K562 (cell line): ENCODE measurements around the gene YARS1. TPM values are rescaled to one million over a fixed set of nuclear protein-coding genes. Genes with fewer than 3 reads are reported as not detected.
A peak's percentile ranks its signal among the peaks of the same experiment; 100 is the strongest.

Source experiments
- BCL6 ChIP-seq: fragments of 250-450 bp; sonication (Bioruptor Pico); IDR thresholded peaks from 2 replicates; pipeline ENCODE4 v1.4.0; 2020
- BRCA1 ChIP-seq, 2 experiments: fragments of 450-650 bp in 1 of 2; sonication (generic) in 1 of 2; formaldehyde crosslinking in 1 of 2; IDR thresholded peaks; 2 replicates each; pipeline versions ENCODE4 v1.5.0 to v1.6.1; 2017 to 2020; ENCODE audit warnings: mild to moderate bottlenecking in 1 of 2, missing genetic modification reagents in 1 of 2
- COPS2 ChIP-seq: fragments of 450-650 bp; conservative IDR thresholded peaks from 2 replicates; pipeline ENCODE4 v1.6.1; 2016; ENCODE audit warnings: mild to moderate bottlenecking, moderate library complexity
- FOXK1 ChIP-seq: sonication (generic); formaldehyde crosslinking; IDR thresholded peaks from 2 replicates; pipeline ENCODE4 v1.8.0; 2022; ENCODE audit warnings: missing genetic modification reagents, mild to moderate bottlenecking, borderline replicate concordance
- GTF2F1 ChIP-seq: IDR thresholded peaks from 2 replicates; pipeline ENCODE4 v1.6.1; 2011; ENCODE audit warnings: low read depth, low read length, improper control_type of control experiment
- NCOR1 ChIP-seq: fragments of 450-650 bp; IDR thresholded peaks from 2 replicates; pipeline ENCODE4 v1.6.1; 2016; ENCODE audit warnings: mild to moderate bottlenecking, moderate library complexity
- NFXL1 ChIP-seq: fragments of 450-650 bp; formaldehyde crosslinking; IDR thresholded peaks from 2 replicates; pipeline ENCODE4 v1.4.0; 2021; ENCODE audit warnings: mild to moderate bottlenecking
- PRPF4 ChIP-seq: fragments of 200-400 bp; formaldehyde crosslinking; IDR thresholded peaks from one replicate; pipeline ENCODE4 v1.6.1; 2017; ENCODE audit warnings: low read length, low read depth, mild to moderate bottlenecking; ENCODE audit not compliant: insufficient read depth, poor library complexity, severe bottlenecking
- RBM39 ChIP-seq: fragments of 200-400 bp; formaldehyde crosslinking; optimal IDR thresholded peaks from 2 replicates; pipeline ENCODE3; 2018; ENCODE audit warnings: low read depth, low read length
- SAFB ChIP-seq: fragments of 200-400 bp; formaldehyde crosslinking; IDR thresholded peaks from 2 replicates; pipeline ENCODE4 v1.6.1; 2017; ENCODE audit warnings: low read depth, low read length, borderline replicate concordance
- SP1 ChIP-seq: sonication (generic); formaldehyde crosslinking; IDR thresholded peaks from 2 replicates; pipeline ENCODE4 v1.8.1; 2022; ENCODE audit warnings: mild to moderate bottlenecking, missing genetic modification reagents
- SPI1 ChIP-seq: IDR thresholded peaks from 2 replicates; pipeline ENCODE4 v1.6.1; 2011; ENCODE audit warnings: low read depth, low read length, control low read depth, borderline replicate concordance
- ZBTB12 ChIP-seq: fragments of 250-450 bp; sonication (Bioruptor Pico); IDR thresholded peaks from 2 replicates; pipeline ENCODE4 v1.4.0; 2020
- ZHX1 ChIP-seq: fragments of 150-350 bp; conservative IDR thresholded peaks from 2 replicates; pipeline ENCODE4 v1.6.1; 2014; ENCODE audit warnings: low read length
- ZNF3 ChIP-seq: fragments of 250-450 bp; sonication (Bioruptor Pico); IDR thresholded peaks from 2 replicates; pipeline ENCODE4 v1.5.0; 2021; ENCODE audit warnings: mild to moderate bottlenecking, moderate library complexity
- ZNF431 ChIP-seq: sonication (generic); formaldehyde crosslinking; IDR thresholded peaks from 2 replicates; pipeline ENCODE4 v1.8.0; 2022; ENCODE audit warnings: mild to moderate bottlenecking, missing genetic modification reagents
- ZNF507 ChIP-seq: conservative IDR thresholded peaks from 2 replicates; pipeline ENCODE4 v1.6.1; 2017; ENCODE audit warnings: missing genetic modification characterization, missing compliant biosample characterization
- polyA plus RNA-seq, 8 experiments: library from polyadenylated mRNA; depleted of rRNA in 4 of 8; stranded (reverse) in 5 of 8; unstranded in 3 of 8; fragments of >200 nt; fragmentation: Nextera tagmentation in 2 of 8; fragmentation: Illumina TruSeq in 1 of 8; extraction: Ambion mirVana in 2 of 8; extraction: Trizol in 1 of 8; gene quantifications; 2 replicates each; pipeline versions ENCODE4 v1.2.1 to v1.2.3, GENCODE V29; 2011 to 2014; ENCODE audit warnings: inconsistent platforms in 1 of 8, missing spikeins in 1 of 8
- total RNA-seq, 7 experiments: library from RNA; depleted of rRNA in 6 of 7; stranded (reverse); fragments of >200 nt in 6 of 7; fragmentation: Illumina TruSeq in 2 of 7; extraction: Trizol in 2 of 7; gene quantifications; 2 replicates each; pipeline versions ENCODE4 v1.2.1 to v1.2.3, GENCODE V29; 2011 to 2021; ENCODE audit warnings: low replicate concordance in 1 of 7
- TF ChIP-seq, protein P1 (sequence below): fragments of 250-450 bp; sonication (Bioruptor Pico); IDR thresholded peaks from 2 replicates; pipeline ENCODE4 v1.4.0; 2020; ENCODE audit warnings: mild to moderate bottlenecking, moderate library complexity
- TF ChIP-seq, protein P2 (sequence below): sonication (generic); formaldehyde crosslinking; IDR thresholded peaks from 2 replicates; pipeline ENCODE4 v1.9.0; 2022; ENCODE audit warnings: mild to moderate bottlenecking, missing genetic modification reagents

YARS1 gene
- total and polyA plus RNA-seq, 9 of the 15 experiments (the other 6 are each of a cell fraction or from before 2014, with no cell fraction given), result 66.2 to 336 (median 201) TPM

DNA sequence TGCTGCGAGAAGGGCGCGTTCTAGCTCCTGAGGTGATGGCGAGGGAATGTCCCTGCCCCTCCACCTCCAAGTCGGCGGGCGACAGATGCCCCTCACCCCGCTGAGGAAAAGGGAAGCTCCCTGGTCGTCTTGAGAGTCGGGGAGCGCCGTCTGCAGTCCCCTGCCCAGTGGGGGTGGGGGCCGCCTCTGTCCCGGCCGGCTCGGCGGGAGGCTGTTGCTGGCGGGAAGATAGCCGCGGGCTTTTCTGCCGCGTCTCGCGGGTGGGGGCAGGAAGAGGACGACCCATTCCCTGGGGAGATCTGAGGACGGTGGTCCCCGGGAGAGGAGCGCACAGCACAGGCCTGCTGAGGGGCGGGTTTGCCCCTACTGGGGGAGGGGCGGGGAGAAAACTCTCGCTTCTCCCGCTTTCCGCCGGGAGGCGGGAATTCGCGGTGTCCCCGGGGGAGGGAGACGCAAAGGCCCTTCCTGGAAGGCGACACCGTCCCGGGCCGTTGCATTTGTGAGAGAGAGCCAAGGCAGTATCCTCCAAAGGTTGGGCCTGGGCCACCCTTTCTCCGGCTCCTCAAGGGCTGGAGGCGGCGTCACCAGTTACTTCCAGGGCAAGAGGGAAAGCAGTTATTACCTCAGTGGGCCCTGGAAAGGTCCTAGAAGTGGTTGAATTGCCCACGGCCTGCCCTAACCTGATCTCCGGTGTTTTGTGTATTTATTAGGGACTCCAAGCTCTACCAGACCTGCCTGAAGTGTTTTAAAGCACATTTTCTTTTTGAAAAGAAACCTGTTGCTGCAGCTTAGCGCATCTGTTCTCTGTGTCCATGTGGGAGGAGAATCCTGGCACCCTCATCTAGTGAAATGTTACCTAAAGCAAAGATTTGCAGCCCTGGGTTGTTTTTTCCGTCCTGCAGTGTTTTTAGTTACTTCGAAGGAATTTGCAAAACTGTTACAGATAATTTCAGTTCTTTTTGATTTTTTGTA is 943 bp upstream of the YARS1 start (continued):
- no peak for TF ChIP-seq NFXL1 (CRISPR knock-in tag)
- TF ChIP-seq BCL6, result no peak
- TF ChIP-seq, protein P1, sequence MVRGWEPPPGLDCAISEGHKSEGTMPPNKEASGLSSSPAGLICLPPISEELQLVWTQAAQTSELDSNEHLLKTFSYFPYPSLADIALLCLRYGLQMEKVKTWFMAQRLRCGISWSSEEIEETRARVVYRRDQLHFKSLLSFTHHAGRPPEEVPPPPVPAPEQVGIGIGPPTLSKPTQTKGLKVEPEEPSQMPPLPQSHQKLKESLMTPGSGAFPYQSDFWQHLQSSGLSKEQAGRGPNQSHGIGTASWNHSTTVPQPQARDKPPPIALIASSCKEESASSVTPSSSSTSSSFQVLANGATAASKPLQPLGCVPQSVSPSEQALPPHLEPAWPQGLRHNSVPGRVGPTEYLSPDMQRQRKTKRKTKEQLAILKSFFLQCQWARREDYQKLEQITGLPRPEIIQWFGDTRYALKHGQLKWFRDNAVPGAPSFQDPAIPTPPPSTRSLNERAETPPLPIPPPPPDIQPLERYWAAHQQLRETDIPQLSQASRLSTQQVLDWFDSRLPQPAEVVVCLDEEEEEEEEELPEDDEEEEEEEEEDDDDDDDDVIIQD, result no peak
- TF ChIP-seq ZNF507, result no peak
- TF ChIP-seq SAFB, result no peak
- TF ChIP-seq ZBTB12, result no peak
- TF ChIP-seq PRPF4, result no peak
- no peak for TF ChIP-seq SP1 (CRISPR knock-in tag)
- TF ChIP-seq ZNF431 (CRISPR knock-in tag), result 0 out of 2 replicates have a peak, but pooled peaks have one; percentile 48
- TF ChIP-seq ZHX1, result no peak
- no peak for TF ChIP-seq SPI1
- no peak for TF ChIP-seq GTF2F1
- no peak for TF ChIP-seq RBM39
- TF ChIP-seq, protein P2, sequence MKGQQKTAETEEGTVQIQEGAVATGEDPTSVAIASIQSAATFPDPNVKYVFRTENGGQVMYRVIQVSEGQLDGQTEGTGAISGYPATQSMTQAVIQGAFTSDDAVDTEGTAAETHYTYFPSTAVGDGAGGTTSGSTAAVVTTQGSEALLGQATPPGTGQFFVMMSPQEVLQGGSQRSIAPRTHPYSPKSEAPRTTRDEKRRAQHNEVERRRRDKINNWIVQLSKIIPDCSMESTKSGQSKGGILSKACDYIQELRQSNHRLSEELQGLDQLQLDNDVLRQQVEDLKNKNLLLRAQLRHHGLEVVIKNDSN (CRISPR knock-in tag), result no peak
- TF ChIP-seq NCOR1, result peak; percentile 54
- no peak for TF ChIP-seq COPS2
- TF ChIP-seq BRCA1 (IDR thresholded peaks at IDR 0.05), result no peak
- no peak for TF ChIP-seq BRCA1 (CRISPR knock-in tag; IDR thresholded peaks at IDR 0.05)
- TF ChIP-seq ZNF3 (CRISPR knock-in tag), result no peak
- peak; percentile 97 for TF ChIP-seq FOXK1 (CRISPR knock-in tag)
